GM21360 (cell line): Measurements from ENCODE around the gene SYT13.
"Not testable (repeated sequence)": the region's sequence is repeated elsewhere in the genome, so short reads cannot be mapped to it uniquely, and the experiment has no call there.

ENCODE experiments used
- ATAC-seq: cut with Tn5 transposase; IDR thresholded peaks from one replicate; pipeline ENCODE4 v1.9.1; 2021; ENCODE audit warnings: mild to moderate bottlenecking, moderate library complexity; ENCODE audit not compliant: unreplicated experiment

SYT13 gene

GRCh38 chr11:45313171-45313865 is 27.2 kb upstream of the SYT13 start:
- ATAC-seq = no peak

DNA sequence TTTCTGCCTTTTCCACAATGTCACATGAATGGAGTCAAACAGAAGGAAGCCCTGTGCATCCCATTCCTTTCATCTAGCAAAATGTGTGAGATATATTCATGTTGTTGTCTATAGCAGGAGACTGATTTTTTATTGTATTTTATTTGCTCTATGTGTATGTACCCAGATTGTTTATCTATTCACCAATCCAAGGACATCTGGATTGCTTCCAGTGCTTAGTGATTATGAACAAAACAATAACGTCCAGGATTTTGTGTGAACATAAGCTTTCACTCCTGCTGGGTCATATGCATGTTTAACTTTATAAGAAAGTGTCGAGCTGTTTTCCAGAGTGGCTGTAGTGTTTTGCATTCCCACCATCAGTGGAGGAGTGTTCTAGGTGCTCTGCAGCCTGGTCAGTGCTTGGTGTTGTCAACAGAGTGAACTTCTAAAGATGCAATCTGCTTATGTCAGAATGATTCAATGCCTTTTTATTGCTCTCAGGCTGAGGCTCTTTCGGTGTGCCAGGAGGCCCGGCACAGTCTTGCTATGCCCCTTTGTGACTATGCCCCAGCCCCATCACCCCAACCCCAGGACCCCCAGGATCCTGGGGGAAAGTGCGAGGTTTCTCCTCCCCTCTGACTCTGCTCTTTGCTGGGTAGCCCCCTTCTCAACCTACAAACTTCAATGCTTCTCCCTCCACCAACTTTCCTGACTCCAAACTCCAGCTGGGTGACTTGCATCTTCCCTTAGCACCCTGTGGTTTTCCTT is 19.9 kb upstream of the SYT13 start:
- no peak for ATAC-seq

DNA sequence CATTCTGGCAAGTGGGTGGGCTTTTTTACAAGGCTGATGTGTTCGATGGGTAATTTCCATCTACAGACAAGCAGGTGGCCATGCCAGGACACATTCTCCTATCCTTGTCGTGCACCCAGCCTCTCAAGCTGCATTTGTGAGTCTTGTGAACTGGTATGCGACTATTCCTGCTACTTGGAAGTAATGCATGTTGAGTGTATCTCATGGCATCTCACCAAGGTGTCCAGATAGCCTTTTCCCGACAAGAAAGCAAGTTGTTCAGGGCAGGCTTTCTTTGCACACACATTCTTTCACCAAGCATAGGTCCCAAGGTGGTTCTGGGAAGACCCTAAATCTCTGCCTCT is 18.8 kb upstream of the SYT13 start:
- ATAC-seq = no peak

GRCh38 chr11:45304111-45304991 is 18.2 kb upstream of the SYT13 start:
- no peak for ATAC-seq

GRCh38 chr11:45303316-45303715 is 17.2 kb upstream of the SYT13 start:
- no peak for ATAC-seq

DNA sequence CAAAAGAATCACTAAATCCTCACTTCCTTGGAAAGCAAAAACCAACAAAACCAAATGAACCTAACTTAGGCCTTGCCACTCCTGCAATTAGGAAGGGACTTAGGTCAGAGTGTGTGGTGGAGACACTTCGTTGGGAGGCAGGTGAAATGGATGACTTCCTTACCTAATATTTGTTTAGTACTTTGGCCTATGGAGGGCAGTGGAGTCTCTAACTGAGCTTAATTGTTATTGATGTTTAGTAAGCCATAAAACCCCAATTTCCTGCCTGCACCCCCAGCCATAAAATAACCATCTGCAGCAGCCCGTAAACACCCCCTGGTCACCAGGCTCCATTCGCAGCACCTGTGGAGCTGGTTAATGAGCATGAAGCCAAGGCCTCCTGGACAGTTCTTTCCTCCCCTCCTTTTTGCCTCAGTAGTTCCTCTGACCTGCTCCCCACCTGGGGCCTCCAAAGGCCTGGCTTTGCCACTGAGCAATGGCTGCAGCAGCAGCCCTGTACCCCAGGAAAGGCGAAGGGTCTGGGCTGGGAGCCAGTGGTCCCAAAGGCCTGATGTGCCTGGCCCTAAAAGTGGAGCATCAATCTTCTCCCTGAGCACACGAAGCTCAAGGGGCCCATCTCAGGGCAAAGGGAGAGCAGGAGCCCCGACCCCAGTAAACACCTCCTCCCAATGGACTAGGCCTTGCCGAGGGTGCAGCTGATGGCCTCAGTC is 15.6 kb upstream of the SYT13 start:
- no peak for ATAC-seq

DNA sequence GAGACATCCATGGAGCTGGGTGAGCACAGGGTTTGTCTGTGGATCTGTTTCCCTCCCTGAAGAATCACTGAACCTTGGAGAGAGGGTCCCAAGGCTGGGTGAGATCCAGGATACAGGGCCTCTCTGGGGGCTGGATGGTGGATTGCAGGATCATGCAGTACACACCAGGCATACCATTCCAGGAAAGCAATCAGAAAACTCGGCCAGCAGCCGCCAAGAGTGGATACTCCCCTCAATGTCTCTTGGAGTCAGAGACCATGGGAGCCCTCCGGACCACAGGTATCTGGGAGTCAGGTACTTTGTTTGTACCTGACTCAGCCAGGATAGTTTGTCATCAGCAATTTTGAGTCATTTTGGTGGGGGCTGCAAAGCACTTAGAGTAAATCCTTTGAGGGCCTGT is 14.6 kb upstream of the SYT13 start:
- no peak for ATAC-seq

- no peak for ATAC-seq
Measured at GRCh38 chr11:45298718-45299117, 12.6 kb upstream of the SYT13 start.

DNA sequence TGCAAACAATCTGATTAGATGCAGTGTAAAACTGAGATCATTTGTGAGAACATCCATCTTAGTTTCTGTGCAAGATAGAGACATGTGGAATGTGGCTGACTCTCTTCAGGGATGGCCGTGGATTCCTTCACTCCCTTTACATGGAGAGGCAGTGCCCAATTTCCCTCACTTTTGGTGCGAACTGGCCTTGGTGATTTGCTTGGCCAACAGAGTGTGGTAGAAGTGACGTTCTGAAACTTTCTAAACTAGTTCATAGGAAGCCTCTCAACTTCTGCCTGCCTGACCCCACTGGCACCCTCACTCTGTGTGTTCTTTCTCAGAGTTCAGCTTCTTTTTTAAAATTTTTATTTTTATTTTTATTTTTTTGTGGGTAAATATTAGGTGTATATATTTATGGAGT is 9.9 kb upstream of the SYT13 start:
- ATAC-seq = no peak

DNA sequence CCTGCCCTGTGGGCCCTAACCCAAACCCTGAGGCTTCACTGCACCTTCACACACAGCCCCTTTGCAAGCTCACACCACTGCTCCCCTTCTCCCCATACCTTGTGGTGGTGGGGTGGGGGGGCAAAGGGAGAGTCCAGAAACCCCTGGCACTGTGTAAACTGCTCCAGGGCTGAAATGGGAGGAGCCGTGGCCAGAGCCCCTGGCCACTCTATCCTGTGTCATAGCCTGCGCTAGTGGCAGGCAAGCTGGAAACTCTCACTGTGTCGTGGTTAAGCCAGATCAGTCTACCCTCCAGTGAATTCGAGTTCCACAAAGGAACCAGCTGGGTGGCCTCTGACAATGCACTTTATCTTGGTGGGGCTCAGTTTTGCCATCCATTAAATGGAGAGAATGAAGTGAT is 8.4 kb upstream of the SYT13 start:
- ATAC-seq = no peak

DNA sequence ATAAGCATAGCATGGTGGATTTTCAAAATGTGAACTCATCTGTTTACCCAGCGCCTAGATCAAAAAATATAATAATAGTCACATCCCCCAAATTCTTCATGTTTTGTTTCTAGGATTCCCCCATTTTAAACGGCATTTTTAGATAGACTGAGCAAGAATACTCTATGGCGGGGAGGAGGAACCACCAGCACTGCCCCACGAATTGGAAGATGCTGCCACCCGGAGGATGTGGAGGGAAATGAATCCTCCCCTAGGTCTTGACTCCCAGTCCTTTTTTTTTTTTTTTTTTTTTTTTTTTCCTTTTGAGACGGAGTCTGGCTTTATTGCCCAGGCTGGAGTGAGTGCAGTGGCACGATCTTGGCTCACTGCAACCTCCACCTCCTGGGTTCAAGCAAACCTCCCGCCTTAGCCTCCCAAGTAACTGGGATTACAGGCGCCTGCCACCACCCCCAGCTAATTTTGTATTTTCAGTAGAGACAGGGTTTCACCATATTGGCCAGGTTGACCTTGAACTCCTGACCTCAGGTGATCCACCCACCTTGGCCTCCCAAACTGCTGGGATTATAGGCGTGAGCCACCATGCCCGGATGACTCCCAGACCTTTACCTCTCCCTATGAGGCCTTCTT is 7.5 kb upstream of the SYT13 start:
- ATAC-seq = not testable (repeated sequence)

DNA sequence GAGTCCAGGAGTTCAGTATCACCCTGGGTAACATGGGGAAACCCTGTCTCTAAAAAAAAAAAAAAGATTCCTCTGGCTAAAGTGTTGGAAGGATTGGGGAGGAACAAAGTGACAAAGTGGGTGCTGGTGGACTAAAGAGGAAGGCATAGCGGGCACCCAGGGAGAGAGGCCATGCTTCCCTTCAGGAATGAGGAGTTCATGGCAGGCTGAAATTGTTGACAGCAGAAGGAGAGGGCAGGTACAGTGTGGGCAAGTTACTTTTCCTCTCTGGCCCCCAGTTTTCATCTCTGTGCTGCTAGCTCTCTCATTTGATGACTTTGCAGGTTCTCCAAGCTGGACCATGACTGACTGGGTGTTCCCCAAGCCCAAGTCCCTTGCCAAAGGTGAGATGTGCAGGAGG is 4.4 kb upstream of the SYT13 start:
- ATAC-seq = no peak

DNA sequence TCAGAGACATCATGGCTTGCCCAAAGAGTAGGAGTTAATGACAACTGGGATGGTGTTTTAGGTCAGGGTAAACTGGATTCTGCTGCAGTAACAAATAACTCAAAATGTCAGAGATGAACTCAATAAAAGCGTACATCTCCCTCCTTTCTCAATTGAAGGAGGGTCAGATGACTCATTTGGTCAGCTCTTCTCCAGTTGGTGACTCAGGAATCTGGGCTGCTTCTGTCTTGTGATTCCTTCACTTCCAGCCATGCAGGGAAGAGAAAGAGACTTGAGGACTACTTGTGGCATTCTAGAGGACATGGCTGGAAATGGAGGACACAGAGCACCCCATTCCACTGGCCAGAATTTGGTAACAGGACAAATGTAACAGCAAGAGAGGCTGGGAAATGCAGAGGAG is 3.2 kb upstream of the SYT13 start:
- no peak for ATAC-seq

DNA sequence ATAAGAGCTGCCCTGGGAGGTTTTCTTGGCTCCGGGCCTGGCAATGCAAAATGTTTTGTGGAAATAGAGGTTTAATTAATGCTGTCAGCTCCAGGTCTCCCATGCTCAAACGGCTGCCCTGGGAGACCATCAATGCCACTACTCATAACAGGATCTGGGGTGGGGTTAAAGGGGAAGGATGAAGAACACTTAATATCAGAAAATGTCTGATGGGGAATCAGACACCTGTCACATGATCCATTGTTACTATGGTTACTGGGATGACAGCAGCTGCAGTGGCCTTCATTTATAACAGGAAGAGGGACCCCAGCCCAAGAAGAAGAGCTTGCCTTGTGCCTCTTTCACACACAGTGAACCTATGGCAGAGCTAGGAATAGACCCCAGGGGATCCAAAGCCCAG is 2.2 kb upstream of the SYT13 start:
- no peak for ATAC-seq

GRCh38 chr11:45287316-45287903 is 1.3 kb upstream of the SYT13 start:
- no peak for ATAC-seq

DNA sequence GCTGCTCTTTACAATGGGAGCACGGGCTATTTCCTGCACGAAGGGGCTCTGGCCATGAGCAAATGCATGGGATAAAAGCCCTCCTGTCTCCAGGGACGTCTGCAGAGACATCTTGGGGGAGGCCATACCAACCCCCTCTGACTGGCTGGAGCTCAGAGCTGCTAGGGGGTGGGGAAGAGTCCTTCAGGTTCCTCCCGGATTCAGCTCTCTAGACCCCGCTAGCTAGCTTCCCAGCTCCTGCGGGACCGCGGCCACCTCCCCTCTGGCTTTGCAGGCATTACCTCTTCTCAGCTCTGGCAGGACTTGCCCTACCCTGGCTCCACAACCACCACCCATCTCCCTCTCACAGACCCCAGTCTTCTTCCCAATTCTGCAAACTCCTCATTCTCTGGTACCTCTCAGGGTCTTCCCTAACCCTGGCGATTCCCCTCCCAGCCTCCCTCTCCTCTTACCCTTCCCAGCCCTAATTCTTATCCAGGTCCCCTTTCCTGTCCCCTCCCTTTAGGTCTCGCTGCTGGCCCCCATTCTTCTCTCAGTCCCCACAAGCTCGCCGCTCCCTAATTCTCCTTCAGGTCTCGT is 802 bp downstream of the SYT13 start:
- ATAC-seq = no peak

- no peak for ATAC-seq
Measured at GRCh38 chr11:45282081-45282480, 4.1 kb downstream of the SYT13 start.

GRCh38 chr11:45280449-45280848 is 5.7 kb downstream of the SYT13 start:
- no peak for ATAC-seq

DNA sequence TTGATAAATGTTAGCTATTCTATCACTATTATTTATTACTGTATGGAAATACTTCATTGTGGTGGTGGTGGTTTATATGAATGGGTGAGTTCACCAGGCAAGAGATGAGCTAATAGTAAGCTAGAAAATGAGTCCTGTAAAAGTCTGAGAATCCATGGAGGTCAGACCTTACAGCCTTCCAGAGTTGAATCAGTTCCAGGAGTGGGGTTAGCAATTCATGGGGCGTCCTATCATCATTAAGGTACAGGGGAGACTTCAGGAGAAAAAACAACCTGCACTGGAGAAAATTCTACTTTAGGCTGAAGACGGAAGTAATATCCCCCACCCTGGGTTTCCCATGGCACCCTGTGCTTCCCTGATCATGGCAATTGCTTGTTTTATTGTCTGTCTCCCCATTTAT is 6.5 kb downstream of the SYT13 start:
- ATAC-seq = no peak

- ATAC-seq = no peak
Measured at GRCh38 chr11:45278714-45279113, 7.4 kb downstream of the SYT13 start.
